ENCODE results near the gene ZNF764. TPM values are rescaled to one million over a fixed set of nuclear protein-coding genes. Genes with fewer than 3 reads are reported as not detected.
"Not testable (repeated sequence)": the region's sequence is repeated elsewhere in the genome, so short reads cannot be mapped to it uniquely, and the experiment has no call there.

The ZNF764 gene
- polyA plus RNA-seq, 1 donor (not counting 4 experiments of a cell fraction or from before 2014, with no cell fraction given), result 1.6 TPM

DNA sequence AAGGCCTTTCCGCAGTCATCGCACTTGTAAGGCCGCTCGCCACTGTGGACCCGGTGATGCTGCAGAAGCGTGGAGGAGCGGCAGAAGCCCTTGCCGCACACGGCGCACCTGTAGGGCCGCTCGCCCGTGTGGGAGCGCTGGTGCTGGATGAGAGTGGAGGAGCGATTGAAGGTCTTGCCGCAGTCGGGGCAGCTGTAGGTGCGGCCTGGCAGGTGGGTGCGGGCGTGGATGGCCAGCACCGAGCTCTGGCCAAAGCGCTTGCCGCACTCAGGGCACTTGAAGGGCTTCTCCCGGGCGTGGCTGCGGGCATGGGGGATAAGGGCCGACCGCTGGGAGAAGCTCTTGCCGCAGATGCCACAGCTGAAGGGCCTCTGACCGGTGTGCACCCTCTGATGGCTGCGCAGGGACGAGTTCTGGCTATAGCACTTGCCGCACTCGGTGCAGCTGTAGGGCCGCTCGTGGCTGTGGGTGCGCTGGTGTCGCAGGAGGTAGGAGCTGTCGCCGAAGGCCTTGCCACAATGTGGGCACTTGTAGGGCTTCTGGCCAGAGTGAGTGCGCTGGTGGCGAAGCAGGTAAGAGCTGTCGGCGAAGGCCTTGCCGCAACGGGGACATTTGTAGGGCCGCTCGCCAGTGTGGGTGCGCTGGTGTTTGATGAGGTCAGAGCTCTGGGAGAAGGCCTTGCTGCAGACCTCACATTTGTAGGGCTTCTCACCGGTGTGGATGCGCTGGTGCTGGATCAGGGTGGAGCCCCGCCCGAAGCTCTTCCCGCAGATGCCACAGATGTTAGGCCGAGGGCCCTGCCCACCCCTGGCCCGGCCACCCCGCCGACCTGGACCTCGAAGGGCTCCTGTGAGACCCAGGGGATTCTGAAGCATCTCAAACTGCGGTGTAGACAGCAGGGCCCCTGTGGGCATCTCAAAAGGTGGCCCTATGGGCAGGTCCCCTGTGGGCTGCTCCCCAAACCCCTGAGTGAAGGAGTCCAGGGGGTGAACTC, 33.3 kb downstream of the ZNF764 start:
- DNase-seq (ENCODE audit: low read depth, low spot score), result no peak
- no peak overlapping the region for H3K4me2 ChIP-seq (ENCODE audit: control insufficient read depth, extremely low read depth, insufficient read depth, low read depth, low read length)
- dilution Hi-C loops (cut with MboI; ENCODE audit: extremely low pct_ligation_motif_present, low sequenced_read_pairs), result no loop called here
- no peaks in the 10 kb centered on the region for H3K27me3 ChIP-seq (ENCODE audit: control insufficient read depth, extremely low read depth, insufficient read depth, low read length)
- H3K4me1 ChIP-seq (ENCODE audit: control insufficient read depth, extremely low read depth, insufficient read depth, low read length), result peaks cover 20% of the 10 kb centered on the region
- no peak overlapping the region for H3K9ac ChIP-seq (ENCODE audit: control insufficient read depth, extremely low read depth, insufficient read depth, low read length)
- no peak for TF ChIP-seq EZH2 (IDR thresholded peaks at IDR 0.05; ENCODE audit: low read length)
- TF ChIP-seq, protein P1, sequence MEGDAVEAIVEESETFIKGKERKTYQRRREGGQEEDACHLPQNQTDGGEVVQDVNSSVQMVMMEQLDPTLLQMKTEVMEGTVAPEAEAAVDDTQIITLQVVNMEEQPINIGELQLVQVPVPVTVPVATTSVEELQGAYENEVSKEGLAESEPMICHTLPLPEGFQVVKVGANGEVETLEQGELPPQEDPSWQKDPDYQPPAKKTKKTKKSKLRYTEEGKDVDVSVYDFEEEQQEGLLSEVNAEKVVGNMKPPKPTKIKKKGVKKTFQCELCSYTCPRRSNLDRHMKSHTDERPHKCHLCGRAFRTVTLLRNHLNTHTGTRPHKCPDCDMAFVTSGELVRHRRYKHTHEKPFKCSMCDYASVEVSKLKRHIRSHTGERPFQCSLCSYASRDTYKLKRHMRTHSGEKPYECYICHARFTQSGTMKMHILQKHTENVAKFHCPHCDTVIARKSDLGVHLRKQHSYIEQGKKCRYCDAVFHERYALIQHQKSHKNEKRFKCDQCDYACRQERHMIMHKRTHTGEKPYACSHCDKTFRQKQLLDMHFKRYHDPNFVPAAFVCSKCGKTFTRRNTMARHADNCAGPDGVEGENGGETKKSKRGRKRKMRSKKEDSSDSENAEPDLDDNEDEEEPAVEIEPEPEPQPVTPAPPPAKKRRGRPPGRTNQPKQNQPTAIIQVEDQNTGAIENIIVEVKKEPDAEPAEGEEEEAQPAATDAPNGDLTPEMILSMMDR (optimal IDR thresholded peaks at IDR 0.05 in 1 of 3, IDR thresholded peaks at IDR 0.05 in 1 of 3, conservative IDR thresholded peaks at IDR 0.05 in 1 of 3; ENCODE audit: extremely low read depth in 1 of 3, insufficient read depth in 2 of 3, low read length in 3 of 3), result no peak
- no peak overlapping the region for H3K27ac ChIP-seq (ENCODE audit: control insufficient read depth, insufficient read depth, low read length)
- no peaks in the 10 kb centered on the region for H3K9me3 ChIP-seq (ENCODE audit: control insufficient read depth, low read depth, low read length)
- H3K4me3 ChIP-seq (ENCODE audit: control insufficient read depth in 2 of 3, extremely low read depth in 1 of 3, insufficient read depth in 2 of 3, low read depth in 1 of 3, low read length in 3 of 3), result peak overlapping the region in 1 of 3 experiments; percentile 76
- H3K9me1 ChIP-seq (ENCODE audit: control insufficient read depth, extremely low read depth, insufficient read depth, low read length), result no peaks in the 10 kb centered on the region
- H3K79me2 ChIP-seq (ENCODE audit: control insufficient read depth, insufficient read depth, low read length), result no peaks in the 10 kb centered on the region
- no peak overlapping the region for H2AFZ ChIP-seq (ENCODE audit: control insufficient read depth, low read length)
- no peak for FAIRE-seq
- H4K20me1 ChIP-seq (ENCODE audit: control insufficient read depth, extremely low read depth, insufficient read depth, low read length), result no peaks in the 10 kb centered on the region
- H3K36me3 ChIP-seq (ENCODE audit: control insufficient read depth in 2 of 2, extremely low read depth in 1 of 2, insufficient read depth in 2 of 2, low read length in 2 of 2), result no peaks in the 10 kb centered on the region

DNA sequence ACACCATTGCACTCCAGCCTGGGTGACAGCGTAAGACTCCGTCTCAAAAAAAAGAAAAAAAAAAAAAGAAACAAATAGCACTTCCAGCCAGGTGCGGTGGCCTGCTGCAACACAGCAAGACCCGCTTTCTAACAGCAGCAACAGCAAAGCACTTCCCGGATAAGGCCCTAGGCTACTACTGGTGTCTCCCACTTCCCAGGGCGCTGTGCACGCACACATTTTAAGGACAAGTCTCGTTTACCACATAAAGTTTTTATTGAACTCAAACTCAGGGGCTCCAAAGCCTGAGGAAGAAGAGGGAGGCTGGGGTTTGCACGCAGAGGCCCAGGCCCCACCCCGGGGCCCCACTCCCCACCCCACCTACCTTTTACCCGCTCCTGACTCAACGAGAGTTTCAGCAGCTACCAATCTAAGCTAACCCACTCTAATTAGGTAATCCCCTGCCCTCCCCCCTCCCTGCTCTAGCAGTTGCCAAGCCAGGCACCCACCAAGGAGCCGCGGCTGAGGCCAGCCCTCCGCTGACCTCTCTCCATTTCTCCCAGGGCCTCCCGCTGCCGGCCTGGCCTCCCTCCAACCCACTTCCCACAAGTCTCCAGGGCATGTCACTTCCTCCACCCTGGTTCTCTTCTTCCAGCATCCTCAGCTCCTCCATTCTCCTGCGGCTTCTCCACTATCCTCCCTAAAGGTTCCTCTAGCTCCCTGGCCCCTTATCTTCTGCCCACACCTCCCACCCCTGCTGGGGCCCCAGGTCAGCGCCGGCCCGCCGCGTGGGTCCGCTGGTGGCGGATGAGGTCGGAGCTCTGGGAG, 34.2 kb downstream of the ZNF764 start:
- Histone ChIP-seq H3K4me3 (ENCODE audit: control insufficient read depth in 2 of 3, extremely low read depth in 1 of 3, insufficient read depth in 2 of 3, low read depth in 1 of 3, low read length in 3 of 3) (no peak overlapping the region), H3K9ac (ENCODE audit: control insufficient read depth, extremely low read depth, insufficient read depth, low read length) (no peak overlapping the region), H3K36me3 (ENCODE audit: control insufficient read depth in 2 of 2, extremely low read depth in 1 of 2, insufficient read depth in 2 of 2, low read length in 2 of 2) (no peaks in the 10 kb centered on the region), H4K20me1 (ENCODE audit: control insufficient read depth, extremely low read depth, insufficient read depth, low read length) (no peaks in the 10 kb centered on the region), H3K79me2 (ENCODE audit: control insufficient read depth, insufficient read depth, low read length) (no peaks in the 10 kb centered on the region), H3K27me3 (ENCODE audit: control insufficient read depth, extremely low read depth, insufficient read depth, low read length) (no peaks in the 10 kb centered on the region), H3K9me3 (ENCODE audit: control insufficient read depth, low read depth, low read length) (no peaks in the 10 kb centered on the region), H3K27ac (ENCODE audit: control insufficient read depth, insufficient read depth, low read length) (no peak overlapping the region), H3K4me1 (ENCODE audit: control insufficient read depth, extremely low read depth, insufficient read depth, low read length) (peaks cover 18% of the 10 kb centered on the region), H3K4me2 (ENCODE audit: control insufficient read depth, extremely low read depth, insufficient read depth, low read depth, low read length) (no peak overlapping the region), H3K9me1 (ENCODE audit: control insufficient read depth, extremely low read depth, insufficient read depth, low read length) (no peaks in the 10 kb centered on the region), H2AFZ (ENCODE audit: control insufficient read depth, low read length) (no peak overlapping the region)
- DNase-seq (ENCODE audit: low read depth, low spot score) (no peak), FAIRE-seq (no peak)
- dilution Hi-C loops (cut with MboI; ENCODE audit: extremely low pct_ligation_motif_present, low sequenced_read_pairs), result no loop called here
- no peak for TF ChIP-seq EZH2 (IDR thresholded peaks at IDR 0.05; ENCODE audit: low read length)
- TF ChIP-seq, protein P1 (optimal IDR thresholded peaks at IDR 0.05 in 1 of 3, IDR thresholded peaks at IDR 0.05 in 1 of 3, conservative IDR thresholded peaks at IDR 0.05 in 1 of 3; ENCODE audit: extremely low read depth in 1 of 3, insufficient read depth in 2 of 3, low read length in 3 of 3), result no peak

DNA sequence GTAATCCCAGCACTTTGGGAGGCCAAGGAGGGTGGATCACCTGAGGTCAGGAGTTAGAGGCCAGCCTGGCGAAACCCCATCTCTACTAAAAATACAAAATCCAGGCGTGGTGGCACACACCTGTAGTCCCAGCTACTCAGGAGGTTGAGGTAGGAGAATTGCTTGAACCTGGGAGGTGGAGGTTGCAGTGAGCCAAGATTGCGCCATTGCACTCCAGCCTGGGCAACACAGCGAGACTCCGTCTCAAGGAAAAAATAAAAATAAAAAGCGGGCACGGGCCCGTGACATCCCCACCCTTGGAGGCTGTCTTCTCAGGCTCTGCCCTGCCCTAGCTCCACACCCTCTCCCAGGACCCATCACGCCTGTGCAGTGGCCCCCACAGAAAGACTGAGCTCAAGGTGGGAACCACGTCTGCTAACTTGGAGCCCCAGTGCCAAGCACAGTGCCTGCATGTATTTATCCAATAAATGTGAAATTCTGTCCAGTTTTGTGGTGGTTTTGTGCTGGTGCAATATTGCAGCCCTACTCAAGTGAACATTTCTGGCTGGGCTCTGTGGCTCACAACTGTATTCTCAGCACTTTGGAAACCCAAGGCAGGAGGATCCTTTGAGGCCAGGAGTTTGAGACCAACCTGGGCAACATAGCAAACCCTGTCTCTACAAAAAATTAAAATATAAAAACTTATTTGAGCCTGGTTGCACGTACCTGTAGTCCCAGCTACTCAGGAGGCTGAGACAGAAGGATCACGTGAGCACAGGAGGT, 35.3 kb downstream of the ZNF764 start:
- H3K4me3 ChIP-seq (ENCODE audit: control insufficient read depth in 2 of 3, extremely low read depth in 1 of 3, insufficient read depth in 2 of 3, low read depth in 1 of 3, low read length in 3 of 3); H2AFZ ChIP-seq (ENCODE audit: control insufficient read depth, low read length); H3K4me1 ChIP-seq (ENCODE audit: control insufficient read depth, extremely low read depth, insufficient read depth, low read length); H3K36me3 ChIP-seq (ENCODE audit: control insufficient read depth in 2 of 2, extremely low read depth in 1 of 2, insufficient read depth in 2 of 2, low read length in 2 of 2); H4K20me1 ChIP-seq (ENCODE audit: control insufficient read depth, extremely low read depth, insufficient read depth, low read length); dilution Hi-C loops (cut with MboI; ENCODE audit: extremely low pct_ligation_motif_present, low sequenced_read_pairs); H3K4me2 ChIP-seq (ENCODE audit: control insufficient read depth, extremely low read depth, insufficient read depth, low read depth, low read length); H3K9me1 ChIP-seq (ENCODE audit: control insufficient read depth, extremely low read depth, insufficient read depth, low read length); H3K9ac ChIP-seq (ENCODE audit: control insufficient read depth, extremely low read depth, insufficient read depth, low read length); H3K27ac ChIP-seq (ENCODE audit: control insufficient read depth, insufficient read depth, low read length); H3K79me2 ChIP-seq (ENCODE audit: control insufficient read depth, insufficient read depth, low read length); FAIRE-seq; H3K9me3 ChIP-seq (ENCODE audit: control insufficient read depth, low read depth, low read length); DNase-seq (ENCODE audit: low read depth, low spot score); H3K27me3 ChIP-seq (ENCODE audit: control insufficient read depth, extremely low read depth, insufficient read depth, low read length): not testable (repeated sequence)
